Neural cell (in vitro differentiated cells): ENCODE measurements around the gene LRRC4. TPM values are rescaled to one million over a fixed set of nuclear protein-coding genes. Genes with fewer than 3 reads are reported as not detected.

Experiments used
- H2AFZ ChIP-seq: fragments of 200-600, 300-800 bp; sonication (generic), shearing (Covaris generic); 2 replicates; pipeline ENCODE4 v1.6.0; 2014; ENCODE audit warnings: low read depth, mild to moderate bottlenecking, antibody characterized with exemption, low read length, moderate library complexity
- H3F3A ChIP-seq: fragments of 200-600 bp; shearing (Covaris generic); 2 replicates; pipeline ENCODE4 v1.6.1; 2016; ENCODE audit warnings: mild to moderate bottlenecking, moderate library complexity, mixed read lengths, antibody characterized with exemption, low read length; ENCODE audit not compliant: insufficient read depth, poor library complexity, severe bottlenecking
- H3K27ac ChIP-seq: fragments of 200-600, 300-800 bp; sonication (generic), shearing (Covaris generic); 2 replicates; pipeline ENCODE4 v1.5.1; 2014; ENCODE audit warnings: mild to moderate bottlenecking, low read length, moderate library complexity
- H3K27me3 ChIP-seq: fragments of 300-800, 200-600 bp; sonication (generic), shearing (Covaris generic); 2 replicates; pipeline ENCODE4 v1.6.0; 2014; ENCODE audit warnings: mild to moderate bottlenecking, low read depth, low read length, moderate library complexity; ENCODE audit not compliant: insufficient read depth
- H3K36me3 ChIP-seq: fragments of 300-800, 200-600 bp; sonication (generic), shearing (Covaris generic); 2 replicates; pipeline ENCODE4 v1.5.1; 2014; ENCODE audit warnings: mild to moderate bottlenecking, antibody characterized with exemption, low read length, moderate library complexity; ENCODE audit not compliant: insufficient read depth
- H3K4me2 ChIP-seq: fragments of 300-800, 200-600 bp; sonication (generic), shearing (Covaris generic); 2 replicates; pipeline ENCODE4 v1.6.0; 2014; ENCODE audit warnings: mild to moderate bottlenecking, low read length
- H3K4me3 ChIP-seq: fragments of 300-800, 200-600 bp; sonication (generic), shearing (Covaris generic); 2 replicates; pipeline ENCODE4 v1.5.1; 2014; ENCODE audit warnings: mild to moderate bottlenecking, low read length, moderate library complexity
- H3K79me2 ChIP-seq: fragments of 200-600 bp; shearing (Covaris generic); replicated peaks from 2 replicates; pipeline ENCODE4 v1.6.0; 2014; ENCODE audit warnings: mild to moderate bottlenecking, low read length, moderate library complexity; ENCODE audit not compliant: insufficient read depth
- H3K9ac ChIP-seq: fragments of 300-800, 200-600 bp; sonication (generic), shearing (Covaris generic); 2 replicates; pipeline ENCODE4 v1.6.1; 2016; ENCODE audit warnings: mild to moderate bottlenecking, low read length, mixed read lengths
- H3K9me2 ChIP-seq: fragments of 200-600 bp; shearing (Covaris generic); 2 replicates; pipeline ENCODE4 v1.6.1; 2016; ENCODE audit warnings: mild to moderate bottlenecking, low read length, mixed read lengths; ENCODE audit not compliant: insufficient read depth
- H3K9me3 ChIP-seq: fragments of 200-600, 300-800 bp; sonication (generic), shearing (Covaris generic); 2 replicates; pipeline ENCODE4 v1.6.1; 2016; ENCODE audit warnings: mild to moderate bottlenecking, mixed run types, low read length, moderate library complexity, mixed read lengths
- H4K20me1 ChIP-seq: fragments of 200-600 bp; shearing (Covaris generic); 2 replicates; pipeline ENCODE4 v1.6.1; 2016; ENCODE audit warnings: mild to moderate bottlenecking, mixed run types; ENCODE audit not compliant: insufficient read depth
- CTCF ChIP-seq: fragments of 450-650 bp; IDR thresholded peaks from 2 replicates; pipeline ENCODE4 v1.5.1; 2014; ENCODE audit warnings: antibody characterized with exemption, mild to moderate bottlenecking, moderate library complexity; ENCODE audit not compliant: poor library complexity, severe bottlenecking
- EP300 ChIP-seq: fragments of 450-650 bp; conservative IDR thresholded peaks from 2 replicates; pipeline ENCODE4 v1.6.1; 2014; ENCODE audit warnings: antibody characterized with exemption, mild to moderate bottlenecking, moderate library complexity; ENCODE audit not compliant: poor library complexity, severe bottlenecking
- EZH2 ChIP-seq: fragments of 200-600, 300-800 bp; shearing (Covaris generic), sonication (generic); IDR thresholded peaks from 2 replicates; pipeline ENCODE4 v1.6.1; 2014; ENCODE audit warnings: antibody characterized with exemption, low read length, borderline replicate concordance, mild to moderate bottlenecking; ENCODE audit not compliant: insufficient read depth, poor library complexity, severe bottlenecking
- MXI1 ChIP-seq: fragments of 450-650 bp; conservative IDR thresholded peaks from 2 replicates; pipeline ENCODE4 v1.6.1; 2014; ENCODE audit warnings: antibody characterized with exemption, mild to moderate bottlenecking; ENCODE audit not compliant: poor library complexity, severe bottlenecking
- POLR2AphosphoS5 ChIP-seq: IDR thresholded peaks from 2 replicates; pipeline ENCODE4 v1.6.1; 2012
- RAD21 ChIP-seq: fragments of 450-650 bp; conservative IDR thresholded peaks from 2 replicates; pipeline ENCODE4 v1.6.1; 2014; ENCODE audit warnings: antibody characterized with exemption, mild to moderate bottlenecking, moderate library complexity
- SMC3 ChIP-seq: fragments of 450-650 bp; conservative IDR thresholded peaks from 2 replicates; pipeline ENCODE4 v1.6.1; 2014; ENCODE audit warnings: antibody characterized with exemption, mild to moderate bottlenecking, moderate library complexity; ENCODE audit not compliant: poor library complexity
- TAF1 ChIP-seq: IDR thresholded peaks from 2 replicates; pipeline ENCODE4 v1.6.1; 2012; ENCODE audit warnings: low read depth
- polyA plus RNA-seq: library from polyadenylated mRNA; depleted of rRNA; stranded (reverse); fragments of >200 nt; gene quantifications from 2 replicates; pipeline ENCODE4 v1.2.3, GENCODE V29; 2014
- TF ChIP-seq, protein P1 (sequence below): IDR thresholded peaks from 2 replicates; pipeline ENCODE4 v1.6.1; 2012; ENCODE audit warnings: borderline replicate concordance

LRRC4 gene
- polyA plus RNA-seq, 1 donor from 2014 or later, result 15.7 TPM

GRCh38 chr7:128059143-128059988 lies 28.1 kb upstream of the LRRC4 start:
- no peak overlapping the region for H3K4me2 ChIP-seq
- H3K9me3 ChIP-seq, result no peaks in the 10 kb centered on the region
- no peaks in the 10 kb centered on the region for H3K79me2 ChIP-seq
- no peak overlapping the region for H3K4me3 ChIP-seq
- no peaks in the 10 kb centered on the region for H3K36me3 ChIP-seq
- H3K27ac ChIP-seq, result no peak overlapping the region
- TF ChIP-seq, protein P1, sequence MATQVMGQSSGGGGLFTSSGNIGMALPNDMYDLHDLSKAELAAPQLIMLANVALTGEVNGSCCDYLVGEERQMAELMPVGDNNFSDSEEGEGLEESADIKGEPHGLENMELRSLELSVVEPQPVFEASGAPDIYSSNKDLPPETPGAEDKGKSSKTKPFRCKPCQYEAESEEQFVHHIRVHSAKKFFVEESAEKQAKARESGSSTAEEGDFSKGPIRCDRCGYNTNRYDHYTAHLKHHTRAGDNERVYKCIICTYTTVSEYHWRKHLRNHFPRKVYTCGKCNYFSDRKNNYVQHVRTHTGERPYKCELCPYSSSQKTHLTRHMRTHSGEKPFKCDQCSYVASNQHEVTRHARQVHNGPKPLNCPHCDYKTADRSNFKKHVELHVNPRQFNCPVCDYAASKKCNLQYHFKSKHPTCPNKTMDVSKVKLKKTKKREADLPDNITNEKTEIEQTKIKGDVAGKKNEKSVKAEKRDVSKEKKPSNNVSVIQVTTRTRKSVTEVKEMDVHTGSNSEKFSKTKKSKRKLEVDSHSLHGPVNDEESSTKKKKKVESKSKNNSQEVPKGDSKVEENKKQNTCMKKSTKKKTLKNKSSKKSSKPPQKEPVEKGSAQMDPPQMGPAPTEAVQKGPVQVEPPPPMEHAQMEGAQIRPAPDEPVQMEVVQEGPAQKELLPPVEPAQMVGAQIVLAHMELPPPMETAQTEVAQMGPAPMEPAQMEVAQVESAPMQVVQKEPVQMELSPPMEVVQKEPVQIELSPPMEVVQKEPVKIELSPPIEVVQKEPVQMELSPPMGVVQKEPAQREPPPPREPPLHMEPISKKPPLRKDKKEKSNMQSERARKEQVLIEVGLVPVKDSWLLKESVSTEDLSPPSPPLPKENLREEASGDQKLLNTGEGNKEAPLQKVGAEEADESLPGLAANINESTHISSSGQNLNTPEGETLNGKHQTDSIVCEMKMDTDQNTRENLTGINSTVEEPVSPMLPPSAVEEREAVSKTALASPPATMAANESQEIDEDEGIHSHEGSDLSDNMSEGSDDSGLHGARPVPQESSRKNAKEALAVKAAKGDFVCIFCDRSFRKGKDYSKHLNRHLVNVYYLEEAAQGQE, result no peak
- TF ChIP-seq POLR2AphosphoS5, result no peak
- TF ChIP-seq RAD21, result no peak
- TF ChIP-seq EZH2, result no peak
- no peak for TF ChIP-seq TAF1
- no peak for TF ChIP-seq CTCF
- no peak for TF ChIP-seq SMC3
- TF ChIP-seq MXI1, result no peak
- TF ChIP-seq EP300, result no peak
- H4K20me1 ChIP-seq, result no peaks in the 10 kb centered on the region
- H3K9me2 ChIP-seq, result no peaks in the 10 kb centered on the region
- no peaks in the 10 kb centered on the region for H3F3A ChIP-seq
- no peaks in the 10 kb centered on the region for H3K27me3 ChIP-seq
- H2AFZ ChIP-seq, result no peak overlapping the region
- H3K9ac ChIP-seq, result no peak overlapping the region

DNA sequence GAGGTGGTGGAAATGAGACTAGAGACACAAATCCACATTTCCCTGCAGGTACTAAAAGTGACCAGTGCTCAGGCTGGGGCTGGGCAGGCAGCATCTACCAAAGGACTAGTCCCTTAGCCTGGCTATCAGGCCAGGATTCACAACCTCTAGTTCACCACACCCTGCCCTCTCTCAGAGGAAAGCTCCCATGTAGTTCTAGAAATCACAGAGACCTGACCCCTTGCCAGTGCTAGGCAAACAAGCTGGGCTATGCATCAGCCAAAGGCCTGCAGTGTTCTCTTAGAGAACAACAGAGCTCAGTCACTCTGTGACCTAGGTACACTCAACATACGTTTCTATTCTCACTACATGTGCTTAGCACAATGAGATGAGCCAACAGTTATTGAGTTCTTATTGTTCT lies 26.7 kb upstream of the LRRC4 start:
- TF ChIP-seq EZH2 (no peak), MXI1 (no peak), CTCF (no peak), EP300 (no peak), RAD21 (no peak), SMC3 (no peak), POLR2AphosphoS5 (no peak), TAF1 (no peak)
- TF ChIP-seq, protein P1, result no peak
- no peaks in the 10 kb centered on the region for H3K9me2 ChIP-seq
- H4K20me1 ChIP-seq, result no peaks in the 10 kb centered on the region

More for the DNA sequence above, 26.7 kb upstream of the LRRC4 start:
- Histone ChIP-seq H3K27me3 (no peaks in the 10 kb centered on the region), H3K27ac (no peak overlapping the region), H3K36me3 (no peaks in the 10 kb centered on the region), H3K4me2 (no peak overlapping the region), H3F3A (no peaks in the 10 kb centered on the region), H2AFZ (no peak overlapping the region), H3K4me3 (no peak overlapping the region), H3K9ac (no peak overlapping the region), H3K79me2 (no peaks in the 10 kb centered on the region), H3K9me3 (no peaks in the 10 kb centered on the region)
